HCT116 (cell line): ENCODE measurements around the gene CHST11.

ENCODE experiments used
- CEBPB ChIP-seq: IDR thresholded peaks from 2 replicates; pipeline ENCODE4 v1.6.1; 2012; ENCODE audit warnings: low read depth
- EZH2 ChIP-seq: fragments of 200-600 bp; sonication (generic); IDR thresholded peaks from 2 replicates; pipeline ENCODE4 v1.6.1; 2017; ENCODE audit warnings: antibody characterized with exemption, mixed run types
- JUND ChIP-seq: IDR thresholded peaks from 2 replicates; pipeline ENCODE4 v1.6.1; 2012
- POLR2AphosphoS5 ChIP-seq: IDR thresholded peaks from 2 replicates; pipeline ENCODE4 v1.6.1; 2011; ENCODE audit warnings: mild to moderate bottlenecking, low read depth, low read length, moderate library complexity
- TF ChIP-seq, protein P1 (sequence below), 3 experiments: fragments of 200-600 bp in 1 of 3; sonication (generic) in 1 of 3; IDR thresholded peaks in 2 of 3; conservative IDR thresholded peaks in 1 of 3; 2 replicates each; pipeline ENCODE4 v1.5.1; 2012 to 2017; ENCODE audit warnings: low read depth in 2 of 3, low read length in 2 of 3, antibody characterized with exemption in 1 of 3, borderline replicate concordance in 1 of 3, control low read depth in 1 of 3, mild to moderate bottlenecking in 1 of 3, mixed read lengths in 1 of 3, mixed run types in 1 of 3, moderate library complexity in 1 of 3; ENCODE audit not compliant: insufficient read depth in 1 of 3

DNA sequence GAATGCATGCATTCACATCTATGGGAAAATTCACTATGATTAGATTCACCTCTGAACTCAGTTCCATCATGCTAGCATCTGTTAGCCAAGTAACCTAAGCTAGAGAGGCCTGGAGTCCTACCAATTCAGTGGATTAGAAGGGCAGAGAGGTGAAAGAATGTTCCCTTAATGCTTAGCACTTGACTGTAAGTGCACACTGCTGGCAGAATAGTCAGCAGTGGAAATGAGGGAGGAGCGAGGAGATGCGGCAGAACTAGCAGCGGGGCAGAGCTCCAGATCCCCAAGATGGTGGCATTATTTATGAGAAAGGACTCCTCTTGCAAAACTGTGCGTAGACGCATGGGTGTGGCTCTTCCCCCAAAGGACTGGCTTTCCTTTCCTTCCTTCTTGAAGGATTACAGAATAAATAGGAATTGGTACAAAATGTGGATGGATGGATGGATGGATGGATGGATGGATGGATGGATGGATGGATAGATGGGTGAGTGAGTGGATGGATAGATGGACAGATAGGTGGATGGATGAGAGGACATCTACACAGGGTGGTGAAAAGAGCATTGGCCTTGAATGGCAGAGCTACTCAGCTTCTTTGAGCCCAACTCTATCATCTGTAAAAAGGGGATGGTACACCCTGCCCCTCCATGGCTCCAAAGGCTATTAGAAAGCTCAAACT, 227.2 kb downstream of the CHST11 start:
- TF ChIP-seq, protein P1, sequence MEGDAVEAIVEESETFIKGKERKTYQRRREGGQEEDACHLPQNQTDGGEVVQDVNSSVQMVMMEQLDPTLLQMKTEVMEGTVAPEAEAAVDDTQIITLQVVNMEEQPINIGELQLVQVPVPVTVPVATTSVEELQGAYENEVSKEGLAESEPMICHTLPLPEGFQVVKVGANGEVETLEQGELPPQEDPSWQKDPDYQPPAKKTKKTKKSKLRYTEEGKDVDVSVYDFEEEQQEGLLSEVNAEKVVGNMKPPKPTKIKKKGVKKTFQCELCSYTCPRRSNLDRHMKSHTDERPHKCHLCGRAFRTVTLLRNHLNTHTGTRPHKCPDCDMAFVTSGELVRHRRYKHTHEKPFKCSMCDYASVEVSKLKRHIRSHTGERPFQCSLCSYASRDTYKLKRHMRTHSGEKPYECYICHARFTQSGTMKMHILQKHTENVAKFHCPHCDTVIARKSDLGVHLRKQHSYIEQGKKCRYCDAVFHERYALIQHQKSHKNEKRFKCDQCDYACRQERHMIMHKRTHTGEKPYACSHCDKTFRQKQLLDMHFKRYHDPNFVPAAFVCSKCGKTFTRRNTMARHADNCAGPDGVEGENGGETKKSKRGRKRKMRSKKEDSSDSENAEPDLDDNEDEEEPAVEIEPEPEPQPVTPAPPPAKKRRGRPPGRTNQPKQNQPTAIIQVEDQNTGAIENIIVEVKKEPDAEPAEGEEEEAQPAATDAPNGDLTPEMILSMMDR (IDR thresholded peaks at IDR 0.05 in 2 of 3, conservative IDR thresholded peaks at IDR 0.05 in 1 of 3; ENCODE audit: borderline replicate concordance in 1 of 3, insufficient read depth in 1 of 3, low read depth in 2 of 3, low read length in 2 of 3) = no peak
- no peak for TF ChIP-seq CEBPB
- no peak for TF ChIP-seq EZH2
- no peak for TF ChIP-seq JUND
- TF ChIP-seq POLR2AphosphoS5 = no peak
